BE2C (cell line): ENCODE measurements around the gene TMEM192.
A peak's percentile ranks its signal among the peaks of the same experiment; 100 is the strongest.

ENCODE experiments used
- DNase-seq: peaks from one replicate; pipeline ENCODE4 v3.0.0-alpha.2; 2020
- H3K27me3 ChIP-seq: fragments of 250-450 bp; sonication (Bioruptor Pico); 2 replicates; pipeline ENCODE4 v1.5.1; 2020; ENCODE audit warnings: mild to moderate bottlenecking
- H3K36me3 ChIP-seq: fragments of 250-450 bp; sonication (Bioruptor Pico); 2 replicates; pipeline ENCODE4 v1.5.1; 2020; ENCODE audit warnings: mild to moderate bottlenecking
- H3K4me1 ChIP-seq: fragments of 250-450 bp; sonication (Bioruptor Pico); 2 replicates; pipeline ENCODE4 v1.5.1; 2020
- H3K4me3 ChIP-seq: 2 replicates; pipeline ENCODE4 v1.5.1; 2011; ENCODE audit warnings: low read depth, low read length
- H3K9me3 ChIP-seq: fragments of 250-450 bp; sonication (Bioruptor Pico); 2 replicates; pipeline ENCODE4 v1.5.1; 2020
- CTCF ChIP-seq: IDR thresholded peaks from 2 replicates; pipeline ENCODE4 v1.5.1; 2012; ENCODE audit warnings: mild to moderate bottlenecking, low read depth, low read length

The TMEM192 gene

GRCh38 chr4:165150545-165150944, 37.9 kb upstream of the TMEM192 start:
- no peaks in the 10 kb centered on the region for H3K9me3 ChIP-seq
- no peak for DNase-seq
- TF ChIP-seq CTCF: no peak
- no peak overlapping the region for H3K4me3 ChIP-seq
- no peaks in the 10 kb centered on the region for H3K27me3 ChIP-seq
- no peaks in the 10 kb centered on the region for H3K36me3 ChIP-seq
- no peaks in the 10 kb centered on the region for H3K4me1 ChIP-seq

DNA sequence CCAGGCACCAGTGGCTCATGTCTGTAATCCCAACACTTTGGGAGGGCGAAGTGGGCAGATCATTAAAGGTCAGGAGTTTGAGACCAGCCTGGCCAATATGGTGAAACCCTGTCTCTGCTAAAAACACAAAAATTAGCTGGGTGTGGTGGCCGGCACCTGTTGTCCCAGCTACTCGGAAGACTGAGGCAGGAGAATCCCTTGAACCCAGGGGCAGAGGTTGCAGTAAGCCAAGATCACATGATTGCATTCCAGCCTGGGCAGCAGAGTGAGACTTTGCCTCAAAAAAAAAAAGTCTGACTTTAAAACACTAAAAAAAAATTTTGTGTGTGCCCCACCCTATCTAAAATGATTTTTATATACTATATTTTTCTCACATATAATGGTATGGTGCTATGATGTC, 26.2 kb upstream of the TMEM192 start:
- no peak for DNase-seq
- no peak for TF ChIP-seq CTCF

GRCh38 chr4:165137205-165137604, 24.5 kb upstream of the TMEM192 start:
- no peaks in the 10 kb centered on the region for H3K9me3 ChIP-seq
- DNase-seq: no peak
- H3K4me1 ChIP-seq: no peaks in the 10 kb centered on the region
- no peak overlapping the region for H3K4me3 ChIP-seq
- H3K27me3 ChIP-seq: no peaks in the 10 kb centered on the region; the same call in none of the 2 replicates
- H3K36me3 ChIP-seq: no peaks in the 10 kb centered on the region
- no peak for TF ChIP-seq CTCF

More for the DNA sequence above, 26.2 kb upstream of the TMEM192 start:
- no peaks in the 10 kb centered on the region for H3K4me1 ChIP-seq
- no peak overlapping the region for H3K4me3 ChIP-seq
- H3K36me3 ChIP-seq: no peaks in the 10 kb centered on the region
- no peaks in the 10 kb centered on the region for H3K9me3 ChIP-seq
- no peaks in the 10 kb centered on the region for H3K27me3 ChIP-seq

GRCh38 chr4:165136529-165136928, 23.9 kb upstream of the TMEM192 start:
- no peaks in the 10 kb centered on the region for H3K36me3 ChIP-seq
- no peaks in the 10 kb centered on the region for H3K9me3 ChIP-seq
- no peaks in the 10 kb centered on the region for H3K4me1 ChIP-seq
- TF ChIP-seq CTCF: no peak
- no peak overlapping the region for H3K4me3 ChIP-seq
- no peak for DNase-seq
- H3K27me3 ChIP-seq: peaks cover 3% of the 10 kb centered on the region

GRCh38 chr4:165133150-165133549, 20.5 kb upstream of the TMEM192 start:
- no peak for TF ChIP-seq CTCF
- Histone ChIP-seq H3K4me3 (no peak overlapping the region), H3K27me3 (peaks cover 3% of the 10 kb centered on the region), H3K4me1 (no peaks in the 10 kb centered on the region), H3K9me3 (no peaks in the 10 kb centered on the region), H3K36me3 (no peaks in the 10 kb centered on the region)
- DNase-seq: no peak

GRCh38 chr4:165131247-165131832, 18.7 kb upstream of the TMEM192 start:
- Histone ChIP-seq H3K4me1 (no peaks in the 10 kb centered on the region), H3K9me3 (no peaks in the 10 kb centered on the region), H3K4me3 (no peak overlapping the region), H3K27me3 (peaks cover 3% of the 10 kb centered on the region), H3K36me3 (no peaks in the 10 kb centered on the region)
- peak; percentile 94 for TF ChIP-seq CTCF
- DNase-seq: peak; percentile 63
